Endothelial cell of hepatic sinusoid (primary cell): Measurements from ENCODE around the gene TMEM185B.
"Not testable (repeated sequence)": the region's sequence is repeated elsewhere in the genome, so short reads cannot be mapped to it uniquely, and the experiment has no call there.

Experiments
- in situ Hi-C: cut with HindIII; loops from 2 replicates; pipeline ENCODE4 v1.10.0; 2017; ENCODE audit warnings: low sequenced_read_pairs

The TMEM185B gene

DNA sequence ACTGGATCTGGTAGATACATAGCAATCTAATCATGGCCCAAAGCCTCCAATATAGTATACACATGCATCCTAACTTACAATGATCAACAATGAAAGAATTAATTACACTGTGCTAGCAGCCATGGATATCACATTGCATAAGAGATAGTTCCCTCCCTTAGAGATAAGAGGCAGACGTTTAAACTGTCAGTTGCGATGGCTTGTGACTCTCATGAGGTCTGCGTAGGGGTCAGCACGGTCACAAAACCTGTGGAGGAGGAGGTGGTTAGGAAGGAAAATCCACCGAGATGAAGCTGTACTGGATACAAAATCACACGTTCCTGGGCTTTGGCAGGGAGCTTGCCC is 28.7 kb upstream of the TMEM185B start:
- in situ Hi-C loops = no loop called here

DNA sequence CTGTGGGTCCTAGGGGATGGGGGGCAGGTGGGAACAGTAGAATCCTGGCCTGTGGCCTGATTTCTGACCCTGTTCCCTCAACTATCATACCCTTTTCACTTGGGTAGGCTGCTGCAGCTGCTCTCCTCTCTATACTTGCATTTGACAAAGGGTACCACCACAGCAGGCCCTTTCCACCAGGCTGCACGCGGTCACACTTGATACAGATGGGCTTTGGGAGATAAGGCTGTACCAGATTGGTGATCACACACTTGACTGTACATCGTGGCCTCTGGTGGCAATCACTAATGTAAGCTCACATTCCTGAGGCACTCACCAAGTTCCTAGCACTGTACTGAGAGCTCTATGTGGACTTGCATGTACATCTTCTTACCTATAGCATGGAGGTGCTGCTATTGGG is 27.9 kb upstream of the TMEM185B start:
- in situ Hi-C loops = no loop called here

DNA sequence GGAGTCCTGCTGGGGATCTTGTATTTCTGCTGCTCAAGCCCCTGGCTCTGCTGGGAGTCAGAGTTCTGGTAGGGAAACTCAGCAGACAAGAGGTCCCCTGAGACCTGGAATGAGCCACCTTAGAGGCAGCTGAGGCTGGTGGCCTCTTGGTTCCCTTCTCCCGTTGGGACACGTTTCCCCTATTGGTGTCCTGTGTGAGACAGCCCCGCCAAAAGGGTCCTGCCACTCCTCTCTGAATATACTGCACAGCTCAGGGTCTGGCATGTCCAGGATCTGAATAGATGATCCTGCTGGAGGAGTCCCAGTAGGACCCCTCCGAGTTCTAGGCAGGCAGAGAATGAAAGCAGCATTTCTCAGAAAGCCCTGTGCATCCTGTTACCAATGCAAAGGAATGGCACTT is 27.4 kb upstream of the TMEM185B start:
- in situ Hi-C loops = no loop called here

DNA sequence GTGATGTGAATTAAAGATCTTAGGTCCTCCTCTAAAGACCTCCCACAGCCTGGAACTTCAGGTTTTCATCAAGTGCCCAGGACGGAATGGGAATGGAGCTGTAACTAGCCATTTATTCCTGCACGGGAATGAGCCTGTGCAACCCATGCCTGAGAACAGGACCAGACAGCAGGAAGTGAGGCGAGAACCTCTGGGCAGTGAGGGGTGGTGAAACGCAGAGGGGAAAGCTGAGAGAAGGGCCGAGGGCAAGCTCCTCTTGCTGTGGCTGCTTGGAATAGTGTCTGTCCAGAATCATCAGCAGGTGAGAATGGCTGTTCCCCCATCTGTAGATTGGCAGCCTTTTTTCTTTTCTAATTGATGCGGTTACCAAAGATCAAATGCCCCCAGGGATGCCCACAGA is 24.7 kb upstream of the TMEM185B start:
- in situ Hi-C loops = loop anchor here (5.0 kb wide), 1 partner anchor 34 kb away; no protein-coding TSS in a partner anchor

DNA sequence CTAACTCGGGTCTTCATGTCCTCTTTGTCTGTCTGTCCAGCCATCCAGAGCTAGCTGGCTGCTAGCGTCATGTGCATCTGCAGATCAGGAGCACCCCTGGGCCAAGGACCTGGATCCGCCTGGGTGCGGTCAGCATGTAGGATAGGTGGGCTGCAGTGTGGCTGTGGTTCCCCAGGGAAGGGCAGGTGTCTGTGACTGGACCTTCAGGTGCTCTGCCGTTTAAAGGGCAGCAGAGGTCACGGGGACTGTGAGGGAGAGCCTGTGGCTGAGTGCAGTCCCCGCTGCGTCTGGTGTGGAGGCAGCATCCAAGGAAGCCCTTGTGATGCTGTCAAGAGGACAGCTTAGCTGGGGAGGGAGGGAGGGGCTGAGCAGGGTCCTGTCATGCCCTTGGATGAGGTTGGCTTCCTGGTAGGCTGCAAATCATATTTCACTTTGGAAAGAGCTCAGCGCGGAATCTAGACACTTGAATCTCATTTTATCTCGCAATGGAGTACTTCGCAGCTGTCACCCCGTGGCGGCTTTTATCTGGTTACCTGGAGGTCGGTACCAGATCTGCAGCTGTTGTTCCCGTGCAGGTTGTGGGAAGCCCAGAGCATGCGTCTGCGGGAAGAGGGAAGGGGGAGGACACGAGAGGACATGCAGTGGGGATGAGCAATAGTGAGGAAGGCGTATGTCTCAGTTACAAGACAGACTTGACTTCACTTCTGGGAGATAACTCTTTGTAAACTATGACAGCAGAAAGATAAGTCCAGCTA is 23.5 kb upstream of the TMEM185B start:
- in situ Hi-C loops = loop anchor here (5.0 kb wide), 1 partner anchor 36 kb away; no protein-coding TSS in a partner anchor

DNA sequence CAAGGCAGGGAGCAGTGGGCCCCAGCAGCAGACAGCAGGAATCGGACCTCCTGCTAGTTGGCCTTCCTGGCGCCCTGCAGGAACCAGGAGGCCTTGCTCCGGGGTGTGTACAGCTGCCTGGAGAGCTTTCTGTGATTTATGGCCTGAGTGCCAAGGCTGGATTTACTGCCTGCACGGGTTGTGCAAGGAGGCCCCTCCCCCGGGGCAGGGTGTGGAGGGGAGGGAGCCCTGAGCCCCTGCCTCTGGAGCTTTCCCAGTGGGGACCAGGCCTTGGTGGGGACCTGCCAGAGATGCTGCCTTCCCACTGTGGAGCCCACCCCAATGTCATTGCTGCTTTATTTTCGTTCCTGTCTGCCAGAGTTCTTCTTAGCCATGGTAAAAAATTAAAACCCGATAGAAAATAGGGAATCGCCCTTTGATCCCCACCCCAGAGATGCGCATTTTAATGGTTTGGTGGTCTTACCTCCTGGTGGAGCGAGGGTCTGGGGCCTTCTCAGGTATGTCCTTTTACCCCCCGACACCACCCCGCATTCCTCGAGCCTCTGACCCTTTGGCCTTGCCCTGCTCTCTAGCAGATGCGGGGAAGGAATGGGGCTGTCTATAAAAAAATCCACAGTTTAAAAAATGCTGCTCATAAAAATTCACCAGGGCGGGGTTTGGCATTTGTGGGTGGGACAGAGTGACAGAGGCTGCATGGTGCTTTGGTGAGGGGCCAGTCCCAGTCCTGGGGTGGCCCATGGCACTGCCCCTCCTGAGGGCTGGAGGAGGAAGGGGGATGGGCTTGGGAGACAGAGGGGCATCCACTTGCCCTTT is 22.5 kb upstream of the TMEM185B start:
- in situ Hi-C loops = loop anchor here (5.0 kb wide), 1 partner anchor 37 kb away; no protein-coding TSS in a partner anchor

DNA sequence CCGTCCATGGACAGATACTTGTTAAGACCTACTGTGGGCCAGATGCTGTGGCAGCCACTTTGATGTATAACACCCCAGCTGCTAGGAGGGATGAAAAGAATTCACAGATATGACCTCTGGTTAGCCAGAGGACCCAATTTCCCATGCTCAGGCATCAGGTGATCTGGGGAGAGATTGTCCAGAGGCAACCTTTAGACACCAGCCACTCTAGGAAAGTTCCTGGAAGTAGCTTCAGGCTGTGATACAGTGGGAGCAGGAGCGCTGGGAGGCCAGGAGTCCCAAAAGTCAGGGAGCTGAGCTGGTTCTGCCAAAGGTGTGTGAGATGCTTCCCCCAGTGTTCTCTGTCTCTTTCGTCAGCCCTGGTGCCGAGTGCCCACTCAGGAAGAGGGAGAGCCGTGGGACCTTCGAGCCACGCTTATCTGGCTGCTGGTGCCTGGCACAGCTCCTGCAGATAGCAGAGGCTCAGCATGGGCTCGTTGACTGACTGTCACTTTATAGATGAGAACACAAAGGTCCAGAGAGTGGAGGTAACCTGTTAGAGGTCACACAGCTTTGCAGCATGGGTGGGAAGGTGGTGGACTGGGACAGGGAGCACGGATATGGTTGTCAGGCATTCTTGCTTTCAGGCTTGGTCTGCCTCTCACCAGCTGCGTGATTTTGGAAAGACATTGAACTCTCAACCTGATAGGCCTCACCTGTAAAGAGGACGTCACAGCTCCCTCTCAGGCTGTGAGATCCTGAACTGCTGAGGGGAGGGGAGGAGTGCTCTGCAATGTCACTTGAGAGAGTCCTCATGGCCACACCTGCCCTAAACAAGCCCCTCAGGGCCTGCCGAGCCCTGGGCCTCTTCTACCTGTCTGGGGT is 21.7 kb upstream of the TMEM185B start:
- in situ Hi-C loops = loop anchor here (5.0 kb wide), 1 partner anchor 37 kb away; no protein-coding TSS in a partner anchor

DNA sequence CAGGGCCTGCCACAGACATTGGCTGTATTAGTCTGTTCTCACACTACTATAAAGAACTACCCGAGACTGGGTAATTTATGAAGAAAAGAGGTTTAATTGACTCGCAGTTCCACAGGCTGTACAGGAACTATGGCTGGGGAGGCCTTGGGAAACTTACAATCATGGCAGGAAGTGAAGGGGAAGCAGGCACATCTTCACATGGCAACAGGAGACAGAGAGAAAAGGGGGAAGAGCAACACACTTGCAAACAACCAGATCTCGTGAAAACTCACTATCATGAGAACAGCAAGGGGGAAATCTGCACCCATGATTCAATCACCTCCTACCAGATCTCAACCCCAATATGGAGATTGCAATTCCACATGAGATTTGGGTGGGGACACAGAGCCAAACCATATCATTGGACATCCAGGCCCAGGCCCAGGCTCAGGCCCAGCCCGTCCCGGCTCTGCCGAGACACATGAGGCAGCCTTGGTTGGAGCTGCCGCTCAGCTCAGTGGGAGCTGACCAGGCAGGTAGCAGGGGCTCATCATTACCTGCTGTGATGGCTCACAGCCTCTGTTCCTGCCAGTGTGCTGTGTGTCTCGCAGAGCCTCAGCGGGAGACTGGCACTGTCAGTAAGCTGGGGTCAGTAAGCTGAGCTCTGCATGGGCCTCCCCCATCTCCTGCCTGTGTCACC is 20.8 kb upstream of the TMEM185B start:
- in situ Hi-C loops = no loop called here

DNA sequence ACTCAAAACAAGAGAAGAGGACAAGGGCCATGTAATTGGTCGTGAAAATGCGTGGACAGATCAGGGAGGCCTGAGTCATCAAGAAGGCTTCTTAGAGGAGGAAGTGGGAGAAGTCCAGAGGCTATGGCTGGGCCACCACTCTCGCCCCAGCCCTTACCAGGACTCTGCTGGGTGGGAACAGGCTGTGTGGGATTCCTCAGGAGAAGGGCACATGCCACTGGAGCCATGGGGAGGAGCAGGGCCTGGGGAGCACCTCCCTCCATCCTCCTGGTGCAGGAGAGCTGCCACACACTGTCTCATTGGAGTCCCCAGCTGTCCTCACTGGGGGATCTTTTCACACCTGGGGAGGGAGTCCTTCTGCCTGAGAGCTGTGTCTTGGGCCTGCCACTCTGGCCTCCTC is 20.0 kb upstream of the TMEM185B start:
- in situ Hi-C loops = no loop called here

DNA sequence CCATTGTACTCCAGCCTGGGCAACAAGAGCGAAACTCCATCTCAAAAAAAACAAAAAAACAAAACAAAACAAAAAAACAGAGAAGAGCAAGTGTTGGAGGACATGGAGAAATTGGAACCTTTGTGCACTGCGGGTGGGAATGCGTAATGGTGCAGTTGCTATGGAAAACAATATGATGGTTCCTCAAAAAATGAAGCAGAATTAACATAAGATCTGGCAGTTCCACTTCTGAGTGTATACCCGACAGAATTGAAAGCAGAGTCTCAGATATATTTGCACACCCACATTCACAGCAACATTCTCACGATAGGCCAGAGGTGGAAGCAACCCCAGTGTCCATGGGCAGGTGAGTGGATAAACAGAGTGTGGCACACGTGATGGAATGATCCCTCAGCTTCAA is 18.5 kb upstream of the TMEM185B start:
- in situ Hi-C loops = no loop called here

DNA sequence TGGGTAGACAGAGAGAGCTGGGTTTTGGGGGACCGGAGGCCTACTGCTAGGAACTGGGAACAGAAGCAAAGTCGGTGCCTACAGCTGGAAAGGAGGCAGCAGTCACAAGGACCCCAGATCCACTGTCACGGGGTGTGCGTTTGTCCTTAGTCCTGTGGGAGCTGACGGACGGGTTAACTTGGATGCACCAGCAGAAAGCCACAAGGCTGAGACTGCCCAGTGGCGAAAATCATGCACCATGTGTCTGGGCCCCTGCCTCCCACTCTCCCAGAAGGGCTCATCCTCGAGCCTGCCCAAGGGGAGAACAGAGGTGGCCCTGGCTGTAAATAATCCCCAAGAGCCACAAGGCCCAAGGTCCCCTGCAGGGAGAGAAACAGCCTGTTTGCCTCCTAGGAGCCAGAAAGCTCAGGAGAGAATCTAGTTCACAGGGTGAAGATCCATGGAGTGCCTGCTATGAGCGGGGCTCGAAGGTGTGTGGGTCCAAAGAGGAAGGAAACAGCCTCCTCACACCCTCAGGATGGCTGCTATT is 17.8 kb upstream of the TMEM185B start:
- in situ Hi-C loops = no loop called here

DNA sequence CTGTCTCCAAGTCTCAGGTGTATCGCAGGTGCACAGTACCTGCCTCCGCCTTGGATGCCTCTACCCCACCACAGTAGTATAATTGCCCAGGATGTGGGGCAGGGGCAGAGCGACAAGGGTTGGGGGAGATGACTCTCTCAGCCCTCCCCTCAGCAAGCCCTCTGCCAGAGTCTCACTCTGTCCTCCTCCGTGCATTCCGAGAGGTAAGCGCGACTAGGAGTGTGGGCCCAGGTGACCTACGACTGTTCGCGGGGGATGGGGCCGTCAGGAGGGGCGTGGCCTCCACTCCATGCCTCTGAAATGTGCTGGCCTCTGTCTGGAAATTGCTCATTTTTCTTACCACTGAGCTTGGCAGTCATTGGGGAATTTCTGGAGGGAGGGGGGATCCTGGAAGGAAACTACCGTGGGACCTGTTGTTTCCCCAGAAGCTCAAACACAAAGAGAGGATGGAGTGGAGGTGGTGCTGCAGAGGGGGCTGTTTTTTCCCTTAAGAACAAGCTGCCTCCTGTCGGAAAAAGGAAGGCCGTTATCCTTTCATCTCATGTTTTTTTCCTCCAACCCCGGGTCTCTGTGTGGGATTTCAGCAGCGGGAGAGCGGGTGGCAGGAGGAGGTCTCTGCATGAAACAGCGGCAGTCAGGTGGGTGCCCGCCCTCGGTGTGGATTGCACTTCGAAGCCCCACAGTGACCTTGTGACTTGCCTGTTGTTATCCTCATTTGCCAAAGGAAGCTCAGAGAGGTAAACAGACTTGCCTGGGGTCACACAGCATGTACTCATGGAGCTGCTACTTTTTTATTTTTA is 16.5 kb upstream of the TMEM185B start:
- in situ Hi-C loops = no loop called here

DNA sequence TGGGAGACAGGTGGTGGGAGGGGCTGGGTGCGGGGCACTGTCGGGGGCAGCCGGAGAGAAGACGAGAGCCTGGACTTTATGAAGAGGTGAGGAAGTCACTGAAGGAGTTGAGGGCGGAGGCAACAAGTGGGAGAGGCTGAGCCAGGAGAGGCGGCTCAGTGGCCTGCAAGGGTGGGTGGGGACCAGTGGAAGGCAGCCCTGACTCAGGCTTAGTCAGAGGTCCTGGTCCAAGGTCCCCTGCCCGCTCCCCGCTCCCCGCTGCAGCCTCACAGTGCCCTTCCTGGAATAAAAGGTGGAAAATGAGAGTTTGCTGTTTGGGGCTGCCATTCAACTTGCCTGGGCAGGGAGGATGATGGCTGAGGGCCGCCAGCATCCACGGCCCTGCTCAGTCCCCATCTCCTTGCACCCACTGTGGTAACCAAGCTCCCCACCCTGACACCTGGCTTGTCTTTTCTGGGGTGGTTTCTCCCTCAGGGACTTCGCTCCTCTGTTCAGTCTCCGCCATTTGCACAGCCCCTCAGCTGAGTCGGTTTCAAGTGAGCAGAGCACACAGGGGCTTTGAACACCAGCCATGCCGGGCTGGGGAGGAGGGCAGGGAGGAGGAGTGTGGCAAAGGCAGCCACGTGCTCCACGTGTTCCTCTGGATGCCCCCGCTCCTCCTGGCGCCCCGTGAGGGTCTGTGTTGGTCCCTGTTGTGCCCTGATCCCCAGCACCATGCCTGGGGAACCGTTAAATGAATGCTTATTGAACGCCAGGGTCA is 15.7 kb upstream of the TMEM185B start:
- in situ Hi-C loops = no loop called here

DNA sequence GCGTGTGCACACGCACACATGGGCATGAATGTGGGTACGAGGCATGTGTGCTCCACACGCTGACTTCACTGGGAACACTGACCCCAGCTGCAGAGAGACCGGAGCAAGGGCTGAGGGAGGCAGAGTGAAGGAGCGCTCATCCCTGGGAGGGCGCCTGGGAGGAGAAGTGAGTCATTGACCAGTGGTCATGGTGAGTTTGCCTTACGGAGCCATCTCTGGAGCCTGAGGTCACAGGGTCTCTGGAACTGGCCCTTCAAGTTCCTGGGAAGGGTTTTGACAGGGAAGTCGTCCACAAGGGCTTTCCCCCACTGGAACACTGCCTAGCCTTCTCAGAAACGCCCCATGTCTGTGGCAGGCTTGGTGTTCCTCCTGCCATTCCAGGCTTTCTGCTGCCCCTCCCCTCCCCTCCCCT is 14.3 kb upstream of the TMEM185B start:
- in situ Hi-C loops = no loop called here

DNA sequence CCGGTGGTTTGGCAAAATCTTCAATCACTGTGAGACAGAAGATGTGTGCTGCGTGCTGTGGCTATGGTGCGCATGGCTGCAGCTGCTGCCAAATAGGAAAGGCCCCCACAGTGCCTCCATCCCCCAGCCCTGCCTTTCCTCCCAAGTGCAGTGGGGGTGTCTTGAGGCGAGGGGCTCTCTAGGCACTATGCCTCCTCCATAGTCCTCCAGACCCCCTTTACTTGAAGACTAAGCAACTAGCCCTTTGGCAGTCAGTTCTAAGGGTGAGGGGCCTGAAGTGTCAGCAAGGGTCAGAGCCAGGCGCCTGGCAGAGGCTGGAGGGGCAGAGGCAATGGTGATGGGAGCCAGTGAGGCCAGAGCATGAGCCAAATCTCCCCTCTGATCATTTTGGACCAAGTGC is 13.6 kb upstream of the TMEM185B start:
- in situ Hi-C loops = no loop called here

DNA sequence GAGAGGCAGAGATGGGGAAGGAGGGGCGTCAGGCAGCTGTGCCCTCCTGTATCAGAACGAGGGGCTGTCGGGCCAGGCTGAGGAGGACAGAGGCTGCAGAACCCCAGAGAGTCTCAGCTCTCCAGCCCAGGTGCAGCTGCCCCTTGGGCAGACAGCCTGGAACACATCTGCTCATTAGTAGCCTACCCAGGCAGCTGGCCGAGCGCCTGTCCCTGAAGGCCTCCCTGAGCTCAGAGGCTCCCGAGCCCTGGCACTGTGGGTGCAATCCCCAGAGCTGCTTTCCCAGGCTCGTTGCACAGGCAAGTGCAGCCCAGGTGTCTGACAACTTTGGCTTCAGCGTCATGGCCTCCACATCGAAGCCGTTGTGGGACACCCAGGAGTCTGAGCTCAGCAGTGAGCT is 13.1 kb upstream of the TMEM185B start:
- in situ Hi-C loops = no loop called here

DNA sequence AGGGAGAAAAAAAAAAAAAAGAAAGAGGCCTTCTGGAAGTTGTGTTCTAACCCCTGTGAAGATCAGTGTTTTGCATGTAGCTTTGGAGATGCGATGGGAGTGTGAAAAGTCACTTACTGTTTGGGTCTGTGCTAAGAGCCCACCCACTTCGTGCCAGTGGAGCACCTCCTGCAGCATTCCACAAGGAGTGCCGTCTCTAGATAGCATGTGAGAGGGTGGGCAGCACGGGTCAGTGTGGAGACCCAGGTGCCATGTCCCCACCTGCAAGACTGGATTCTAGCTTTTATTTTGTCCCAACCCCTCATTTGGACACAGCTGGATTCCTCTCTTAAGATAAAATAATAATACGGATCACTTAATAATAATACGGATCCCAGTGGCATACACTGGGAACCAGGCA is 12.5 kb upstream of the TMEM185B start:
- in situ Hi-C loops = no loop called here

DNA sequence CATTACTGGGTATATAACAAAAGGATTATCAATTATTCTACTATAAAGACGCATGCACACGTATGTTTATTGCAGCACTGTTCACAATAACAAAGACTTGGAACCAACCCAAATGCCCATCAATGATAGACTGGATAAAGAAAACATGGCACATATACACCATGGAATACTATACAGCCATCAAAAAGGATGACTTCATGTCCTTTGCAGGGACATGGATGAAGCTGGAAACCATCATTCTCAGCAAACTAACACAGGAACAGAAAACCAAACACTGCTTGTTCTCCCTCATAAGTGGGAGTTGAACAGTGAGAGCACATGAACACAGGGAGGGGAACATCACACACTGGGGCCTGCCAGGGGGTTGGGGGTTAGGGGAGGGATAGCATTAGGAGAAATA is 12.0 kb upstream of the TMEM185B start:
- in situ Hi-C loops = not testable (repeated sequence)

DNA sequence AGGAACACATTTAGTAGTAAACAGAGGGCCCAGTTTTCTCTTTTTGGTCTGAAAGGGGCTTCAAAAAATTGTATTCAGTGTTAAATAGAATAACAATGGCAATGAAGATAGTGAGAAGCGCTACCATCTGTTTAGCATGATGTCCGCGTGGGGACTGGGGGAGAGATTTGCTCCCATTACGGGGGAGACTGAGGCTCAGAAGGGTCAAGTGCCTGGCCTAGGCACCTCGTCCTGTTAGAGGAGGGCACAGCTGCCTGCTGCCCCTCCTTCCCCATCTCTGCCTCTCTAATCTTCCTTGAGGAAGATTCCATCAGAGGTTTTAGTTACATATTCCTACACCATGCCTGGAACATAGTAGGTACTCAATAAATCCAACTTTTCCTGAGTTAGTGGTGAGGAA is 10.1 kb upstream of the TMEM185B start:
- in situ Hi-C loops = no loop called here
